ENCODE measurements around the gene MMP20.
"Not testable (repeated sequence)": the region's sequence is repeated elsewhere in the genome, so short reads cannot be mapped to it uniquely, and the experiment has no call there.

The MMP20 gene, protein sequence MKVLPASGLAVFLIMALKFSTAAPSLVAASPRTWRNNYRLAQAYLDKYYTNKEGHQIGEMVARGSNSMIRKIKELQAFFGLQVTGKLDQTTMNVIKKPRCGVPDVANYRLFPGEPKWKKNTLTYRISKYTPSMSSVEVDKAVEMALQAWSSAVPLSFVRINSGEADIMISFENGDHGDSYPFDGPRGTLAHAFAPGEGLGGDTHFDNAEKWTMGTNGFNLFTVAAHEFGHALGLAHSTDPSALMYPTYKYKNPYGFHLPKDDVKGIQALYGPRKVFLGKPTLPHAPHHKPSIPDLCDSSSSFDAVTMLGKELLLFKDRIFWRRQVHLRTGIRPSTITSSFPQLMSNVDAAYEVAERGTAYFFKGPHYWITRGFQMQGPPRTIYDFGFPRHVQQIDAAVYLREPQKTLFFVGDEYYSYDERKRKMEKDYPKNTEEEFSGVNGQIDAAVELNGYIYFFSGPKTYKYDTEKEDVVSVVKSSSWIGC

DNA sequence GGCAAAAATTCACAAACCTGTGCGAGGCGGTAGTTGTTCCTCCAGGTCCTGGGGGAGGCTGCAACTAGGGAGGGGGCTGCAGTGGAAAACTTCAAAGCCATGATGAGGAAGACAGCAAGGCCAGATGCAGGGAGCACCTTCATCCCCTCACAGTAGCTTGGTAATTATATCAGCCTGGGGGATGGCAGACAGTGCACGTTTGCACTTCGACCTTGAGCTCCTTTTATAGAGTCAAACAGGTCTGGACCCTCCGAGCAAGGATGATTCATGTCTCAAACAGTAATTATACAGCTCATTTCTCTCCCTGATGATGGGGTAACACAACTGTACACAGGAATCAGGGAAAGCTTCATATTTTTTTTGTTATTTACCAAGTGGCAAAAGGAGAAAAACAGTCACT, at the start of gene MMP20:
MMP20 (minus strand) TSS at position 156 of the 400 bp plus-strand sequence; CDS start at position 143, 13 bp downstream.
- DNase-seq: no peak

DNA sequence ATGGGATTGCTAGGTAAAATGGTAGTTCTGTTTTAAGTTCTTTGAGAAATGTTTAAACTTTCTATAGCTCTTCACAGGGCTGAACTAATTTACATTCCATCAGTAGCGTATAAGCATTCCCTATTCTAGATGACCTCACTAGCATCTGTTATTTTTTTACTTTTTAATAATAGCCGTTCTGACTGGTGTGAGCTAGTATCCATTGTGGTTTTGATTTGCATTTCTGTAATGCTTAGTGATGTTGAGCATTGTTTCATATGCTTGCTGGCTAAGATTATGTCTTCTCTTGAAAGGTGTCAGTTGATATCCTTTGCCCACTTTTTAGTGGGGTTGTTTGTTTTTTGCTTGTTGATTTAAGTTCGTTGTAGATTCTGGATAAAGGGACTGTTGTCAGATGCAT, 44.5 kb upstream of the MMP20 start:
- no peak for DNase-seq

DNA sequence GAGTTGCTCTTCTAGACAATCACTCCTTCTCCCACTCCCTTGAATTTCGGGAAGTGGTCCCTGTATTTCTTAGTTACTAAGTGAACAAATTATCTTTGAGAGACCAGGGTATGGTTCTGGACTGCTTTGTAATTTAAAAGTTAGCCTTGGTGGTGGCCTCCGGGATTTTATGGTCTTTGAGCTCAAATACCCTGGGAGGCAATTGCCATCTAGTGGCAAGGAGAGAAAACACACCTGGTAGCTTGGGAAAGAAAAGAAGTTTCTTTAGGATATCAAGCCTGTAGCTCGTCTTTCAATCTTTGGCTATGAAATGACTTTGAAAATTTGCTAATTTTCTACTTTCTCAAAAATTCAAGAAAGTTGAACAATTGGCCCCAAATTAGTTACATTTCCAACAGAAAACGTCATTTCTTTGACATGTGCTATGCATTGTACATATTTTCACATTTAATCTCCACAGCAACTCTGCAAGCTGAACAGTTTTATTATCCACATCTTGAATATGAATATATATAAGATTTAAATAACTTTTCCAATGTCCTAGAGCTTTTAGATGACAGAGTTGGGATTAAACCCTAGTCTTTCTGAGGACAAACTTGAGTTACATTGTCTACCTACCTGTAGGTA, 41.3 kb upstream of the MMP20 start:
- DNase-seq: peak in 1 of 2 experiments; percentile 44

DNA sequence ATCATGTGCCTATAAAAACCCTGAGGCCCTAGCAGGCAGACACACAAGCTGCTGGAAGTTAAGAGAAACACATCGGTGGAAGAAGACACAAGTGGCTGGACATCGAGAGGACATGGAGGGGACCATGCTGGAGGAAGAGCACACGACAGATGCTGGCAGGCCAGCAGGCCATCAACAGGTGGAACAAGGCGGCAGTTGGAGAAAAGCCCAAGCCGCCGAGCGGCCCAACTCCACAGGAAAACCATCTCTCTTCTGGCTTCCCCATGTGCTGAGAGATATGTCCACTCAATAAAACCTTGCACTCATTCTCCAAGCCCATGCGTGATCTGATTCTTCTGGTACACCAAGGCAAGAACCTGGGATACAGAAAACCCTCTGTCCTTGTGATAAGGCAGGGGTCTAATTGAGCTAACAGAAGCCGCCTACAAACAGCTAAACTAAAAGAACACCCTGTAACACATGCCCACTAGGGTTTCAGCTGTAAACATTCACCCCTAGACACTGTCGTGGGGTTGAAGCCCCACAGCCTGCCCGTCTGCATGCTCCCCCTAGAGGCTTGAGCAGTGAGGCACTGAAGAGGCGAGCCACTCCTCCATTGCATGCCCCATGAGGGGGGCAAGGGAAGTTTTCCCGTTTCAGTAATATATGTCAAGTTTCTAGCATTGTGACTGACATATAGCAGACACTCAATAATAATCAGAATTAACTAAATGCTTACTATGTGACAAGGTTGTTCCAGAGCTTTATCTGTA, 39.0 kb upstream of the MMP20 start:
- peak in 1 of 2 experiments; percentile 4 for DNase-seq

DNA sequence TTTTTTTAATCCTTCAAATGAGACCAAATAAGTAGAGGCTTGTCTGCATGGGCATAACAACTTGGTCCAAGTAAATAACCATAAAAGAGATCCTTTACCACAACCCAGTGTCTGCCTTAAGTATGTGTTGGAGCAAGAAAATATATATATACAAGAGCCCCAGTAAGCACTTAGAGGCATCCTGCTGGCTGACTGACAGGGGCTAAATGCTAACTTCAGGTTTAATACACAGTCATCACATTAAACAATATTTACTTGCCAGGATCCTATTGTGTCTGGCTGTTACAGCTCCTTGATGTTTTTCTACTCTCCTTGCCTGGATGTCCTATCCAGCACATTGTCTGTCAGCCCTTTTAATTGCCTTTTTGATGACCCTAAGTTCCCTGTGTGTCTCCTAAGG, 37.5 kb upstream of the MMP20 start:
- DNase-seq: no peak

DNA sequence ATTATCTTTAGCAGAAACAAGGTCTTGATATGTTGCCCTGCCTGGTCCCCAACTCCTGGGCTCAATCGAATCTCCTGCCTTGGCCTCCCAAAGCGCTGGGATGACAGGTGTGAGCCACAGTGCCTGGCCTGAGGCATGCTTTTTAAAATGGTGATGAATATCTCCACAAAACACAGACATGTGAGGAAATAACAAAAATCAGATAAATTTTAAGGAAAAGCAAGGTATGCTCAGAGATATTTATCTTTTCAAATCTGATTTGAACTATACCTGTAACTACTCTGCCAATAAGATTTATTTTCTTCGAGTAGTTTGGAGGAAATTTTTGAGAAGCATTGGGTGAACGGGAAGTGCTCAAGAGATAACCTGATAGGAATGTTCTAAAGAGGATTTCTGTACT, 35.9 kb upstream of the MMP20 start:
- DNase-seq: no peak

DNA sequence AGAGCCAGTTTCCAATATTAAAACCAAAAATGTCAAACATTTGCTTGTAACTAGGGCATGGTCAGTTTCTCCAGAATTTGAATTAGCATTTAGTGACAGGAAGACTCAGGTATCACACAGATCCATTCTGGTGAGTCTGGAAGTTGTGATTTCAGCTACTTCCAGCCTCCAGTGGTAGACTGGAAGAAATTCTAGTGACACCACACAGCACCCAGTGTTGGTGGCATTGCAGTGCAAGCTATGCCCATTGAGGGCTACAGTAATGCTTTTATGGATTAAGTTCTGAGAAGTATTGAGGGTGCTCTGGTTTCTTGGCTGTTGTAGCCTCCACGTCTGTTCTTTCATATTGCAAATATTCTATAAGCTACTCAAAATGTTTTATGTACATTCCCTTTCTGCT, 31.4 kb upstream of the MMP20 start:
- DNase-seq: no peak

DNA sequence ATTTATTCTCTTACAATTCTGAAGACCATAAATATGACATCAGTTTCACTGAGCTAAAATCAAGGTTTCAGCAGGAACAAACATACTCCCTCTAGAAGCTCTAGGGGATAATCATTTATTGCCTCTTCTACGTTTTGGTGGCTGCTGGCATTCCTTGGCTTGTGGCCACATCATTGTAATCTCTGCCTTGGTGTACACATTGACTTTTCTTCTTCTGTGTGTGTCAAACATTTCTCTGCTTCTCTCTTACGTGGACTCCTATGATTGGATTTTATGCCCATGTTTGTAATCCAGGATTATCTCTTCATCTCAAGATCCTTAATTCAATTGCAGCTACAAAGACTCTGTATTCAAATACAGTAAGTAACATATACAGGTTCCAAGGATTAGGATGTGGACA, 30.4 kb upstream of the MMP20 start:
- no peak for DNase-seq

DNA sequence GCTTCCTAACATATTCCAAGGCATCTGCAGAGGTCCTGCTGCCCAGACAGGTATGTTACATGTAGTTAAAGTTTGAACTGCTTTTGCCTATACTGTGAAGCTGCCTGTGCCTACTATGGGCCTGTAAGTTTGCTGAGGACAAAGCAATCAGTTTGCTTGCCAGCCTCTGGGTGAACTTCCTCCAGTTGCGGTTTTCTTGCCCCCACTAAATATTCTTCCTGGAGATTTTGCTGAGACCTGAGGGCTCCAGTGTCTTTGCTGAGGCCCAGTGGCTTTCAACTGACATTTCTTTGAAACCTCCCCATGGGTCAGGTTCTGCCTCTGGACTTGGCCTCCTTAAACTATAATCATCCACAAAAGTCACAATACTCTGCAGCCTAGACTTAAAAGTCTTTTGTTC, 29.6 kb upstream of the MMP20 start:
- no peak for DNase-seq

DNA sequence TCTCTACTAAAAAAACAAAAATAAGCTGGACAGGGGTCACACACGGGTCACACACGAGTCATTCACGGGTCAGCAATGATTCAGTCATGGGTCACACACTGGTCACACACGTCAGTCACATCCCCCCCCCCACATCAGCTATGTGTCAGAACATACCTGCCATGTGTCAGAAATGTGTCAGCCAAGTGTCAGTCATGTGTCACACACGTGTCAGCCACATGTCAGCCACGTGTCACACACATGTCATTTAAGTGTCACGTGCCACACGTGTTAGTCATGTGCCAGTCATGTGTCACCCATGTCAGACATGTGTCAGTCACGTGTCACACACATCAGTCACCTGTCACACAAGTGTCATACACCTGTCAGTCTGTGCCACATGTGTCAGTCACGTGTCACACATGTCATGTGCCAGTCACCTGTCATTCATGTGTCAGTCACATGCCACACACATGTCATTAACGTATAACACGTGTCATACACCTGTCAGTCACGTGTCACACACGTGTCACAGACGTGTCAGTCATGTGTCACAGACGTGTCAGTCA, 28.7 kb upstream of the MMP20 start:
- no peak for DNase-seq

DNA sequence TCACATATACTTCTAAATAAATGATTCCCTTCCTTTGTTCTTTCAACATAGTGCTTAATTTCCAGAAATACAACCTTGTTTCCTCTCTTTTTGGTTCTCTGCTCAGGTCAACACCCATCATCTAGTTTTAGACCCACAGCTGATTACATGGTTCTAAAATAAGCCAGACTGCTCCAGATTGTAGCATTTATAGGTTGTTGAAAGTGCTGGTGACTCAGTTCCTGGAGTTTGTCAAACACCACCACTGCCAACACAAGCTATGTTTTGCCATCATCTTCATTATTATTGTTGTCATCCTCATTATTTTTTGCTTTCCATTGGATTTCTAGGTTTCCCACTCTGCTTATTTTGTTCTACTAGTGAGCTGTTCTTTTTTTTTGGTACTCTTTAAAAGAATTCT, 22.3 kb upstream of the MMP20 start:
- DNase-seq: no peak

DNA sequence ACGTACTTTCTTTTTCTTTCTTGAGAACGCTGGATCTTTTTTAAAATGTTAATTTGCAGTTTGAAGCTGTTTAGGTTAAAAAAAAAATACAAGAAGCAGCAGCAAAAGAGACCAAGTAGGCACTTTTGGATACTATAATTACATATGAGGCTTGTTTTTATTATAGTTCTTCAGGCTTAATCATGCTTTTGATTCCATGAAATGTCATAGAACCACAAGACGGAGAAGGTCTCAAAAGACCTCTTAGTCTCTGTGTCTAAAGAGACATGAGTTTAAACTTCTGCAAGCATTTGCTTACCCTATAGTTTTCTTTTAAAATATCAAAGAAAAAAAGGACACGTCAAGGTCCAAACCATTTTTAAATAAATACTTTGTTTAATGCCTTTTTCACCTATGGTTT, 18.8 kb upstream of the MMP20 start:
- no peak for DNase-seq

DNA sequence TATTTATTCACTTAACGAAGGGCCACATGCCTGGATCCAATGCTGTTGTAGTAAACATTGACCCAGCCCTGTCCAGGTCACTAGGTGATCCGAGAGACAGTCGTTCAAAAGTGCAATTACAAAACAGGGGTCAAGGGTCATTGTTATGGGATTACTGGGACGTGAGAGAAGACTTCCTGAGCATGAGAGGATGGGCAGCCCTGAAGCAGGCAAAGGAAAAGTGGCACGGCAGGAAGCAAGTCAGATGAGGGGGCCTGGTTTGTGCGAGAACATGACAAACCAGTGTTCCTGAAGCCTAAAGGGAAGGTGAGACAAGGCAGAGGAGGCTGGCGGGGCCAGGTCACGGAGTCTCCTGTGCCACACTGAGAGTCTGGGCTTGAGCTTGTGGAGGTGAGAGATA, 15.8 kb upstream of the MMP20 start:
- no peak for DNase-seq

DNA sequence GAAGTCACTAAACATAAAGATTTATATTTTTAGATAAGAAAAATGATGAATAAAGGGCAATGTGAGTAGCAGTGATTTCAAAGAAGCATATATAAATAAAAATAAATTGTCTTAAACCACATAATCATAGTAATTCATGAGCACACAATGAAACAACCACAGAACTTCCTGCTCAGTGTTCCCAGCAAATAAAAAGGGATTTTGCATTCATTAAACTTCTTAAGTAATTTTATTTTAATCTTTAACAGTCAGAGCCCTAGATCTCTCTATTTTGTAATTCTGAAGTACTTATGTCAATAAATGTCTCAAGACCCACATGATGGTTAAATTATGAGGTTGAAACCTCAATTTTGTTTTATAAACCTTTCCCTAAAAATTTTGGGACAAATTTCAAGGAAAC, 14.5 kb upstream of the MMP20 start:
- no peak for DNase-seq

DNA sequence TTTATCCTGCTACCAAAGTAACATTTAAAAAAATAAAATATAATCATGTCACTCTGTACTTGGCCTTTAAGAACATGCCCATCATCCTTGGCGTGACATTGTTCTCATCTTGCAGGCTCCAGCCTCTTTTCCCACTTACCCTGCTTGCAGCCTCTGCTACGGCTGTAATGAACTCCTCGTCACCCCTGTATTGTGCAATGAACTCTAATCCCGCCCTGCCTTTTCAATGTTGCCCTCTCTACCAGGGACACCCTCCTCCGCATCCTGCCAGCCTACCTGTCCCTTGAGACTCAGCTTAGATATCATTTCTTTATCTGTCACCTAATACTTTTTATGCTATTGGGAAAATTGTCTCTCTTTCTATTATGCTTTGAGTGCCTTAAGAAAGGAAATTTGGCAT, 12.6 kb upstream of the MMP20 start:
- DNase-seq: no peak

DNA sequence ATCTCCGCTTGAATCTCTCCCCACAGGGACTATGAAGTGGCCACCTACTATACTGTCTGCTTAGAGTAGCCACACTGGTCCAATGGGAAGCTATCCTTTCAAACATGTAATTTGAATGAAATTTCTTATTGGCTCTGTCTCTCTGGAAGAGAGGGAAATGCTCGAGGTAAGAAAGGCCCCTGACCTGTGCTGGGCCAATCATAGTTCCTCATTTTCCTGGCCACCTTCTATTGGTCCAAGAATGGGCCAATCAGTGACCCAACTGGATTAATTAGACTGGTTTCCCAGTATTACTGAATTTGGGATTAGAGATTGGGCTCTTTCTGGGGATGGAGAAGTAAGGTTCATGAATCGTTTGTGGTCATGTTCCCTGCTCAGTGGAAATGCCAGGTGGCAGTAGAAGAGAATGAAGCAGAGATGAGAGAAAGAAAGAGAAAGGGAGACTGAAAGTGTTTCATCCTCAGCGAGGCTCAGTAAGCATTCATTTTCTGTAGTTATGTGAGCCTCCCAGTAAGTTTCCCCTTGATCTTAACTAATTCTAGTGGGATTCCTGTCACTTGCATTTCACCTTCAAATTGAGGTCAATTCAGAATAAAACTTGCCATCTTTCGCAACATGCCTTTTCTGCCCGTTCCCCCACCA, 8.4 kb upstream of the MMP20 start:
- no peak for DNase-seq

DNA sequence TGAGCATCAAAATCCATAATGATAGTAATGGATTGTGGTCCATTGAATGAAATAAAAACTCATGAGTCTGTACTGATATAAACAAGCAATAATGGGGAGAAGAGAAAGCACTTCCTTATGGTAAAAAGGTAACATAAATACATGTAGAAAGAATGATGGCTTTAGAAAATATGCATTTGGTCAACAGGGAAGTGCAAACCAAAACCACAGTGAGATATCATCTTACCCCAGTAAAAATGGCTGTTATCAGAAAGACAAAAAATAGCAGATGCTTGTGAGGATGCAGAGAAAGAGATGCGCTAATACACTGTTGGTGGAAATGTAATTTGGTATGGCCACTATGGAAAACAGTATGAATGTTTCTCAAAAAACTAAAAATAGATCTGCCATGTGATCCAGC, 6.9 kb upstream of the MMP20 start:
- no peak for DNase-seq

DNA sequence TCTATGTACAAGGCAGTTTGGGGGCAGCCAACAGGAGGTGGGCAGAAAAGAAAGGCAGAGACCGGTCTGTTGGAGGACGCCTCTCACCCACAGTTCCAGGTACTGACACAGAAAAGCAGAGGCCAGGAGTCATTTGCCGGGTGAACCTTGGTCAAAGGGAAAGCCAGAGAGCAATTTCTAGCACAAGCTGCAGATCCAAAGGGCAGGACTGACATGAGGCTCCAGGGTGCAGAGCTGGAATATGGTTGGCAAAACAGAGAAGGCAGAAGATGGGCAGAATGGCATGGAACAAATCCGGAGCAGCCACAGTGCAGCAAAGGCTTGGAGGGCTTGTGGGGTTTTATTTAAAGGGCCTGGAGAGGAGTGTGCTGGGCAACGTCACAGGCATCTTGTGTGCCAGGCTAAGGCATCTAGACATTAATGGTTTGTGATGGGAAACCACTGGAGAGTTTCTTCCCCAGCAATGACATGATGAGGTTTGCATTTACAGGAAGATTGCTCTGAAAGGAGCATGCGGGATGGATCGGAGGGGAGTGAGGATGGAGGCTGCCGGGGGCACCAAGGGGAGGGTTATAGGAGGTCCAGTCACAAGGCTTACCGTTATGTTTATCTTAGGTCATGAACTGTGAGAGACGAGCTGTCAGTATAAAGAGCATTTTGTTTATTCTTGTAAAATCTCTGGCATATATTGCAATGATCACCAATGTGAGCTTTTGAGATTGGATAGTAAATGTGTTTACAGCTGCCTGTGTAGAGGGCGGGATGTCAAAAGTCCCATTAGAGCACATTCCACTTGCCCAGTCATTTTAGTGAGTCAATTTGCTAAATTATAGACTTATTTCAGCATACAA, 5.7 kb upstream of the MMP20 start:
- no peak for DNase-seq

DNA sequence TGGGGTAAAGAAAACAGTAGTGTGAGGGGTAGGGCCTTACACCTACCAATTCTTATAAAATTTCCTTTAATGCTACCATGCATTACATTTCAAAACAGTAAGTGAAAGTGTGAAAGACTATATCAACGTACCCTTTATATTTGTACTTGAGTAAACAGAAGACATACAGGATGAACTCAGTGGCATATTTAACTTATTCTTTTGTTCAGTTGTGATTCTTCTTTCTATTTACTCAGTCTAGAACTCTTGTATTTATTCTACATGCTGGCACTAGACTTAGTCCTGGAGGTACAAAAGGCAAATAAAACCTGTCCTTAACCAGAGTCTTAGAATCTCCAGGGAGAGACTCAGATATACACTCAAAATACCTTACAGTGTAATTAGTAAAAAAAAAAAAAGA, 4.8 kb upstream of the MMP20 start:
- DNase-seq: not testable (repeated sequence)

DNA sequence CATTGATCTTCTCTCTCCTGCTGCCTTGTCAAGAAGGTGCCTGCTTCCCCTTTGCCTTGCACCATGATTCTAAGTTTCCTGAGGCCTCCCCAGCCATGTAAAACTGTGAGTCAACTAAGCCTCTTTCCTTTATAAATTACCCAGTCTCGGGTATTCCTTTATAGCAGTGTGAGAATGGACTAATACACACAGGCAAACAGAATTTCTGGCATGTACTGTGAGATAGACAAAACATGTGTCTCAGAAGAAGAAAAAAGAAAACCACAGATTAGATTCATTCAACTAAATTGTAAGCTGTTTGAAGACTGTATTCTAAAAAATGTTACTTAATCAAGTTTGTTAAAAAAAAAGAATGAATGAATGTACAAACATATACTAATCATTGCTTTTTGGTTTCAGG, 1.5 kb upstream of the MMP20 start:
- DNase-seq: no peak

DNA sequence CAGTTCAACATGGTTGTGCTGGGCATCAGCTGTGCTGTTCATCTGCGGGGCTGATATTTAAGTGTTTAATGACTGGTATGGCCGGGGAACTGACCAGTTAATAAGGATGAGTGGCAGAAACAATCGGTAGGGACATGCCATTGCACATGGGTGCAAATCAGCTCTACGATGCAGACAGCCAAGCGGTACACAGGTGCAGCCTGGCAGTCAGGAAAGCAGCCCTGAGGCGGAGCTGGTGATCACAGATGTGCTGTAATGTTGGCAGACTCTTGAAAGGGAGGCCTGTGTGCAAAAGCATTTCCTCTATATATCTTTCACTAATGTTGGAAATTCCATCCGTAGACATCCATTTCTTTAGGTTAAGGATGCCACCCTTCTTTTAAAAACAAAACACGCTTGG, 1.1 kb downstream of the MMP20 start:
- no peak for DNase-seq

DNA sequence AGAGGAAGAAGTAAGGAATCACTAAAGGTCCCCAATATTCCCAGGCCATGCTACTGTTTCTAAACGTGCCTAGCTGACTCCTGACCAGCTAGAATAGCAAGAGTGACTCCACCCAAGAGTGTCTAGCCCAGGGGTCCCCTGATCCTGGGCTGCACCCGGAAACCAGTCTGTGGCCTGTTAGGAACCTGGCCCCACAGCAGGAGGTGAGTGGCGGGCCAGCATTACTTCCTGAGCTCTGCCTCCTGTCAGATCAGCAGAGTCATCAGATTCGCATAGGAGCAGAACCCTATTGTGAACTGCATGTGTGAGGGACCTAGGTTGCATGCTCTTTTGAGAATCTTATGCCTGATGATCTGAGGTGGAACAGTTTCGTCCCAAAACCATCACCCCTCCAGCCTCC, 2.0 kb downstream of the MMP20 start:
- no peak for DNase-seq

Data from NCI-H524 (cell line).